ENCODE results near the gene GINS1.

GINS1 gene

DNA sequence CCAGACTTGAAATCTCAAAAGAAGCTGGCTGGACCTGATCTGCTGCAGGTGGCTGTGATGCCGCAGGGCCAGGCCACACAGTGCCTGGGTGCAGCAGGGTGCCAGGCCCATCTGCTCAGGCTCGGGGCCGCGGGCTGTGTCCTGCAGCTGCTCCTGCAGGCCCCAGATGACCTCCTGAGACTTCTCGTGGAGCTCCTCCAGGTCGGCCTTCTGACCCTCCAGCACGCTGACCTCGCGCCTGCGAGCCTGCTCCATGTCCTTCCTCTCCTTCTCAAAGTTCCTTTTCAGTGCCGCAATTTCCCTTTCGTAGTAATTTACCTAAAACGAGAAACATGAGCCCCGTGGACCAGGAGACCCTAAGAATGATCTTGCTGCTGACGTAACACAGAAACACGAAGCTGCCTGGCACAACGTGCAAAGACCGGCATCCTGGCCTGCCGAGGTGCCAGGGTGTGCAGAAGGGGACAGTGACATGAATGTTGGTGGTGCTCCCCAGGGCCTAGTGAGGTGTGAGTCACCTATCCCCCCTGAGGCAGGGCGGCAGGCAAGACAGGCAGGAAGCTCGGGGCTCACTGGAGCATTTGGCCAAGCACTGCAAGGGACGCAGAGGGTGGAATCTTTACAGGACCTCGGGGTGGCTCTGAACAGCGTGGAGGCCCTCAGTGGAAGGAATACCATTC, 71.6 kb downstream of the GINS1 start:
- no peak for FAIRE-seq

DNA sequence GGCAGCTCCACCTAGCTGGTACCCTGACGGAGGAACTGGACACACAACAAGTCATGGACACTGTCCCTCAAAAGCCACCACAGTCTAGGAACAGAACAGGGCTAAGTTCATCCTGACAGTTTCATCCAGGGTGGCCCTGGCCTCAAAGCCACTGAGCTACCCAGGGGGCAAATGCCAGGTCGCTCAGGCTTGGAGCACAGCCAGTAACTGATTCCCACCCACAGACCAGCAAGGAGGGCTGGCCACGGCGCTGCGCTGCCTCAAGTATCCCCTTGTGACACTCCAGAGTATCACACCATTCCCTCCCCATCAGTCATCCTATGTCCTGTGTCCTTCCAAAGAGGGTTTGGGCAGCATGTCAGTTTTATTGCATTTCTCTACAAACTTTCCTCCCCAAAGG, 72.2 kb downstream of the GINS1 start:
- FAIRE-seq, result no peak

DNA sequence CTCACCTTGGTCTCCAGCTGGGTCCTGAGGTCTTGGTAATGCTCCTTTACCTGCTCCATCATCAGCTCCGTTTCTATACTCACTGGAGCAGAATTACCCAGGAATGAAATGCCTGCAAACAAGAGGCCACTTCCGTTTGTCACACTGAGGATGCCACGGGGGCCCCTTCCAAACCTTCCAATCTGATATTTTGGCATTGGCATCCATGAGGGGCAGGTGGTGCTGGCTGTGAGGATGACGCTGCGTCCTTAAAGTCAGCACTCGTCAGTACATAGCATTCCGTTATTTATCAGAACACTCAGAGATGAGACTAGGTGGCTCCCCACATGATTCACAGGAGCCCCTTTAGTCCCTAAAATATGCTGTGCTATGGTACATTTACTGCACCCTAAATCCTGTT, 72.7 kb downstream of the GINS1 start:
- no peak for FAIRE-seq

DNA sequence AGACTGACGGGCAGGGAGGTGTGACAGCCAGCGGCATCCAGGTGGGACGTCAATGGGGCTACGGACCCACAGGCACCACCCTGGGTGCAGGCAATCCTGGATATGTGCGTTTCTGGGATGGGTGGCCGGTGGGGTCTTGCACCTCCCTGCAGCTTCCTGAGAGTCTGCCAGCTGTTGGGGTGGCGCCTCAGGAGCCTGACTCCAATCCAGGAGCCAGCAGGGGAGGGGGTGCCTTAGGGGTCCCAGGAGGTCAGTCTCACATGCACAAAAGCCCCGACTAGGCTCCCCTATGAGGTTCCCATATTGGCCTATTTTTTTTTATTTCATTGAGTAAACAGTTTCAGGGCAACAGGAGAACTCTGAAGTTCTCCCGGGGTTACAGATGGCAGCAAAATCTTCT, 73.3 kb downstream of the GINS1 start:
- no peak for FAIRE-seq

DNA sequence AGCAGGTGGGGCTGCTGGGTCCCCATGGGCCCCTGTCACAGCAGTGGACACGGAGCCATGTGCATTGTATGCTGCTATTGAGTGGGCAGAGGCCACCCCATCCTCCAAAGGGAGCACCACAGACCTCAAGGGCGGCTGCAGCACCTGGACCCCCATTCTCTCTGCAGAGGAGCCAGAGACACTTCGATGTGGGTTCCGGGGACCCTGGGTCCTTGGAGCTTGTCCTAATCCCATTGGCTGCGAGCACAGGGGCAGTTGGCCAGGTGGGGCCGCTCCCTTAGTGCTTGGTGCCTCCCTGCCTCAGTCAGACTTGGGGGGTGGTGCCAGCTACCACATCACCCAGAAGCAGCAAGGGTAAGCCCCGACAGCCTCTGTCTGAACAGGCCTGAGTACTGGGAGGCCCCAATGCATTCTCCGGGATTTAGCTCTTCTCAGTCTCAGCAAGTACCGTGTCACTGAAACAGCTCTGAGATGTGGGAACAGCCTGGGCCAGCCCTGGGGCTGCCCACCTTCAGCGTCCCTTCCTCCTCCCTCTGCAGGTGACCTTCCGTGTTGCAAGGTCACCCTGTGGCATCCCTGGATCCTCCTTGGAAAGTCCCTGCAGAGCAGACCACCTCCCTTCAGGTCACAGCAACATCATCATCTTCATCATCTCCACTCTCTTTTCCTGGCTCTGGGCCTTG, 73.9 kb downstream of the GINS1 start:
- FAIRE-seq, result no peak

DNA sequence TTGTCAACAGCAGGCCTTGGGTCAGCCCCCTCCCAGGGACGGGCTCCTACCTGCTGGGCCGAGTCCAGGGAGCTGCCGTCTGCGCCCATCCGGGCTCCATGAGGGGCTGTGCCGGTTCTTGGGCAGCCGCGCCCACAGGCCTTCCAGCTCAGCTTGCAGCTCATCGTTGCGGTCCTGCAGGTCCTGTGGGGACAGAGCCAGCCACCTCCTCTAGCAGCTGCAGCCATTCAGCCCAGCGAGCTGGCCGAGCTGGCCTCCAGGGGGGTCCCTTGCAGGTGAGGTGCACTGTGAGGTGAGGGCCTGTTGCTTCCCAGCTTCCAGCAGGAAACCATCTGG, 74.4 kb downstream of the GINS1 start:
- no peak for FAIRE-seq

DNA sequence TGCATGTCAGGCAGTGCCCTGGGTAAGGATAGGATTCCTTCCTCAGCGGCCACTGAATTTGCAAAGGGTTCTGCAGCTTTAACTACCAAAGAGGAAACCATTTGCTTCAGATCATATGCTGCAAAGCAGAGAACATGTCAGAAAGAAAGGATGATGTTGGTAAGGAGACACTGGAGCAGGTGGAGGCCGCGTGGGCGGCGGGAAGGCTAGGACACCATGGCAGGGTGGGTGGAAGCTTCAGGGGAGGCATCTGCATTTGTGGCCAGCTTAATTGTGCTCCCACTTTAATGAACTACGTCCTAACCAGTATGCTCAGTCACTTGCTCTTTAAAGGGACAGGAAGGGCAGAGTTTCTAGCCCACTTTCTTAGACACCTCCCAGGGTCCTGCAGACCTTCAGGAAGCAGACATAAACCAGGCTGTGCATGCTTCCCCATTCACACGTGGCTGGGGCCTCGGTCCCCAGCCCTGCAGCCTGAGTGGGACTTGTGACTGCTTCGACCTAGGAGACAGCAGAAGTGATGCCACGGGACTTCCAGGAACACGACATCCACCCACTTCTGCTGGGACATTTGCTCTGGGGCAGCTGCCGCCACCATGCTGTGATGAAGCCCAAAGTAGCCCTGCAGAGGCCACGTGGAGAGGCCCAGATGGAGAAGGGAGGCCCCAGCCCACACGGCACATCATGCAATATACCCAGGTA, 76.1 kb downstream of the GINS1 start:
- FAIRE-seq, result no peak

DNA sequence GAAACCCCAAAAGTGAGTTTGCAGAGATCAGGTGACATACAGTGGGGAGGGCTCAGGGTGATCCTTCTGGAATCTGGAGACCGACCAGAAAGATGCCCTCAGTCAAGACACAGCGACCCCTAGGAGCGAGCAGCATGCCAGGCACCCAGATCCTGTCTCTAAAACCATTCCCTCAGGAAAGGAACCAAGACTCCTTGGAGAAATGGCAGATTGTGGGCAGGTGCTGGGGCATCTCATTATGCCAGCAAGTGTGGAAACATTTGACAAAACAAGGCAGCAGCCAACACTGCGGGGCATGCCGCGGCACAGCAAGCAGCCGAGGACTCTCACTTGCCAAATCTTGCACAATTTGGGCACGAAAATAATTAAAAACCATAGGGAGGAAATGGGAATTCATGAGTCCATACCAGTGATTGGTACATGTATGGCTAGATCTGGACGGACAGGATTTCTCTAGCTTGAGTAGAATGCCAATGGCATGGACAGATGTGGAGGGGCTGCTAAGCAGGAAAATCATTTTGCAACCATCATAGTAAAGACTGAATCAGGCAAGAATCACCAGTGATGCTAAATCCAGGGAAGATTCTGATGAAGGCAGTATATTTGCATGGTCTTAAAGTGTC, 76.9 kb downstream of the GINS1 start:
- FAIRE-seq, result no peak

DNA sequence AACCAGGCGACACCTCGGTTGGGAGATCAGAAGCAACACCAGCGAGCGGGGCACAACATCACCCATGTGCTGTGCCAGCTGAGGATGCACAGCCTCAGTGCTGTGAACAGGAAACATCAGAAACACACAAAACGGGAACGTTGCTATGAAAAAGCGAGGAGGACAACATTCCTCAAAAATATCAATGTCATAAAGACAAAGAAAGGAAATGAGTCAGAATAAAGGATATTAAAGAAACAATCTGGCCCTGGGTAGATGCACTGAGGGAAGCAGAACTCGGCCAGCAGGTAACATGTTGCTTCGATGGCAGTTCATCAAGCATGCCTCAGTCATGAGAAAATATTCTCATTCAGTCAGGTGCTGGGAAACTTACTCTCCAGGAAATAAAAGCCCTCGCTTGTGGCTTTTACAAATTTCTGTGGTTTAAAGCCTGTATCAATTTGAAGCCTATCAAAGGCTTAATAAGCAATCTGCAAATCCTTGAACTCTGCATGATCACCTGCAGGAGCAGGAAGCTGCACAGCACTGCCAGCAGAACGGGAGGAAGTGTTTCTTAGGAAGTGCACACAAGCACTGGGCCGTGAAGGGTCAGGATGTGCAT, 77.5 kb downstream of the GINS1 start:
- no peak for FAIRE-seq

DNA sequence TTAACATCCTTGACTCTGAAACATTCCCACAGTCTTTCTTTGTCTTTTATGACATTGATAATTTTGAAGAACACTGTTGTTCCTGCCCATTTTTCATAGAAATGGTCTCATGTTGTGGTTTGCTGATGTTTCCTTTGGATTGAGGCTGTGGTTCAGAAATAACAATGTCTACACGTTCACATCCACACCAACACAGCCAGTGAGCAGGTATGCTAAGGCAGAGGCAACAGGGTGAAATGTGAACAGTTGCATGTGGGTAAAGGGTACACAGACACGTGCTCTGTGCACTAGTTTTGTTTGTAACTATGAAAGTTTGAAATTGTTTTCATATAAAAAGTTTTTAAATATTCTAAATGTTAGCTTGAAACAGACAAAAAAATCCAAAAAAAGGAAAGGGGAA, 78.4 kb downstream of the GINS1 start:
- FAIRE-seq, result no peak

DNA sequence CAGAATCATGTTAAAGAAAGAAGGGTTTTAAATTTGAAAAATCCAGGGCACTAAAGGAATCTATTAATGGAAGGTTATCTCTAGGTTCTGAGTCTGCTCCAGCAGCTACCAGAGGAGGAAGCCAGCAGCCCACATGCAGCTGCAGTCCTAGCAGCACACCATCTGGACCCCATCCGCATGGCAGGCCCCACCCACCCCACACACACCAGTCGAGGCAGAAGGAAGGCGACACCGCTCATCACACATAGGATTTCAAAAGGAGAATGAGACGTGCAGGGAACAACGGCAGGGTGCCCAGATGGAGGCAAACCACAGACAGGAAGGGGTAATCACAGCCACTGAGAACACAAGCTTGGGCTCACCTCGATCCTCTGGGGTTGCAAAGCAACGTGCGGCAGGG, 78.9 kb downstream of the GINS1 start:
- FAIRE-seq, result no peak

DNA sequence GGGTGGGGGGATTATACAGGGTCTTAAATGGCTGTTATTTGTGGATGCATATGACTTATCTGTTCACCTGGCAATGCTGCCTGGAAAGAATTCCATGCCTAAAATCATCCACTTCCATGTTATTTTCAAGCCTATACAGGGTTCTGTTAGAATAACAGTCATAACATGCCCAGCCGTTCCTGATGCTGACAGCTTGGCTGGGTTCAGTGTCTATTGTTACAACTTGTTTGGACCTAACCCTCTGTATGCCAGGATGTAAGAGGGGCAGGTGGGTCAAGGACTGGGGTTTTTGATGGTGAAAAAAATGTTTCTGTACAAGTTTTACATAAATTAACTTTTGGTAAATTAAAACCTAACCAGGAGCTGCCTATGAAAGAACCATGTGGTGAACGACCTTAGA, 79.8 kb downstream of the GINS1 start:
- FAIRE-seq, result no peak

DNA sequence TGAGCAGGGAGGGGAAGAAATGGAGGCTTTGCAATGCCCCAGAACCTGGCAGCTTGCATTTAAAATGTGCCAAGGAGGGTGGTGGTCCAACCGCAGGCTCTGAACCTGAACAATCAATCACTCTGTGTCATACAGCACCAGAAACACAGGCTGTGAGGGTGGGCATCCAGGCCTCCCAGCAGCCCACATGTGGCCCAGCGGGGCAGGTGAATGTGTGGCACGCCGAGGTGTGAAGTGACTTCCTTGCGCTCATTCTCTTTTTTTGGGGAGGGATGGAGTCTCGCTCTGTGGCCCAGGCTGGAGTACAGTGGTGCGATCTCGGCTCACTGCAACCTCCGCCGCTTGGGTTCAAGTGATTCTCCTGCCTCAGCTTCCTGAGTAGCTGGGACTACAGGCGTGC, 80.5 kb downstream of the GINS1 start:
- no peak for FAIRE-seq

DNA sequence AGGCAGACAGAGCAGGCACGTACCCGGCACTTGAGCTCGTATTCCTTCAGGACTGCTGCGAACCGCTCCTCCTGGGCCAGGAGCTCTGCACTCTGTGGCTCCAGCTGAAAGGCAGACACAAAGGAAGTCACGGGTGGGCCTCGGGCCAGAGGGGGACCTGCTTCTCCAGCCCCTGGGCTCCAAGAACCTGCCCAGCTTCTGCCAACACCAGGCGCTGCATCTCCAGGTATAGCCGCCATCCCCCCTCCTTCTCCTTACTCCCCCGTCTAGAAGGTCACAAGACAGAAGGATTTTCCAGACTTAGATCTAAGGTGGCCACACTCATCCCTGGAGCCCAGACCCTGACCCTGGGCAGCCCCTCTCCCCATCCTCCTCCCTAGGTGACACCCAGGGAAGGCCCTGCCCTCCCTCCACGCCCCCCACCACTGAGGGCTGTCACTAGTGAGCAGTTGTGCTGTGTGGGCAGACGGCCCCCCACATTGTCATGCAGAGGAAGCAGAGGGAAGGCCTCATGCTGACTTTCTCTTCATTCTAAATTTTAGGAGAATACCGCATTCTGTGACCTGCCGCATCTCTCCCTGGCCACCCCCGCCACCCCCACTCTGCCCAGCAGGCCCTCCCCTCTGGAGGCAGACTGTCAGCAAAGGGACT, 81.9 kb downstream of the GINS1 start:
- FAIRE-seq, result no peak

DNA sequence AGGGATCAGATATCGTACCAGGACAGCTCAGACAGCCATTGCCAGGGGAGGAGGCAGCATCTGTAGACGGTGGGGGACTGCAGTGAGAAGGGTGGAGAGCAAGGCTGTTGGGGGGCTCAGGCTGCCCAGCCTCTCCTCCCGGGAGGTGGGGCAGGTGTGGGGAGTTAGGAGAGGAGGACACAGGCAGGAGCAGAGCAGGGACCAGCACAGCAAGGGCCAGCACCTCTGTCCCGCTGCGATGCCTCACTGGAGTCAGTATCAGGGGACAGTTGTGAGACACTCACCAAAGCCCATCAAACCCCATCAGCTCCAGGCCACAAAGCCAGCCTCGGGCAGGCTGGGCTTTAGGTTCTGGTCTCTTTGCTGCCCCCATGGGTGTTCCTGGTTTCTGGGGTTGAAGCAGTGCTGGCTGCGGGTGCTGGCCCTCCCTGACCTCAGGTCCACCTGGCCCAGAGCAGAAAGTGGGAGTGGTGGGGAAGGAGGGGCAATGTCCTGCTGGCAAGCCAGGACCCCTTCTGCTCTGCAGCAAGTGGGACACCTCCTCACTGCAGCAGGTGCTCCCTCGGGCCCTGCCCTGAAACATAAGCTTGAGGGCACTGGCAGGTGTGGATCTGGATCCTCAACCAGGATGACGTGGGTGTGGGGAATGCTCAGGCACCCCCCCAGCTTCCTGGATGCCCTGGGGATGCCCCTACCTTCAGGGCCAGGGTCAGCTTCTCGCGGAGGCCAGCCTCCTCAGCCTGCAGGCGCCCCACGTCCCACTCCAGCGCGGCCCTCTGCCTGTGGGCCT, 83.4 kb downstream of the GINS1 start:
- no peak for FAIRE-seq

DNA sequence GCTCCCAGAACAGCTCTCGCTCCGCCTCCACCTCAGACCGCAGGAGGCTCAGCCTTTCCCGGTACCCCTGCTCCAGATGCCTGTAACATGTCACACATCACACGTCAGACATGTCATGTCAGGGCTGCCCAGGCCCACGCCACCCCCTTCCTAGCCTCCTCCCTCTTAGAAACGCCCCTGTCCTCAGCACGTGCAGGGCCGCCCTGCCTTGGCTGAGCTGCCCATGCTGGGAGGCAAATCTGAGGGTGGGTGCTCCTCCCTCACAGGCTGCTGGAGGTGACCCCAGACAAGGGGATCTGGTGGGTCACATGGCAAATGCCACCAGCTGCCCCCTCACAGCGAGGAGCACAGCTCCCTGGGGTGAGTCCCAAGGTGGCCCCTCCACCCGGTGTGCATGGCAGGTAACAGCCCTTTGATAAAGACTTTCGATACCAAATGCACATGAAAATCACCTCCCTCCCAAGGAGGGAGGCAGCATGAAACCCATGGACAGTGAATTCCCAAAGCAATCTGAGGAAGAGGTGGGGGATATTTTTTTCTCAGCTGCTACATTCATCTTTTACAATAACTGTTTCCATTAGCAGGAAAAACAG, 84.1 kb downstream of the GINS1 start:
- no peak for FAIRE-seq

DNA sequence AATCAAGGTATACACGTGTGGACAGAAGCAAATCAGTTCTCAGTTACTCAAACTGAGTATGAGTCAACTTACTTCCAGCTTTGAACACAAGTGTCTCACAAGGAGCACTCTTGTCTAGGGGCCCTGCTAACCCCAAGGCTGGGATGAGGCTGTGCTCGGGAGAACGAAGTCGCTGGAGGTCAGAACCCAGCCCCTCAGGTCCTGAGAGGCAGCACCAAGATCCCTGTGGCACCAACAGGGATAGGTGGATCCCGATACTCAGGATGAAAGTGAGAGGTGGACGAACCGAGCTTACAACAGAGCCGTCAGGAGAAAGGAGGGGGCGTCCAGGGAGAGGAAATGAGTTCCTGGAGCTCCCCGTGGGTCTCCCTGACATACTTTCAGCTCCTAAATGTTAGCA, 85.7 kb downstream of the GINS1 start:
- FAIRE-seq, result no peak

DNA sequence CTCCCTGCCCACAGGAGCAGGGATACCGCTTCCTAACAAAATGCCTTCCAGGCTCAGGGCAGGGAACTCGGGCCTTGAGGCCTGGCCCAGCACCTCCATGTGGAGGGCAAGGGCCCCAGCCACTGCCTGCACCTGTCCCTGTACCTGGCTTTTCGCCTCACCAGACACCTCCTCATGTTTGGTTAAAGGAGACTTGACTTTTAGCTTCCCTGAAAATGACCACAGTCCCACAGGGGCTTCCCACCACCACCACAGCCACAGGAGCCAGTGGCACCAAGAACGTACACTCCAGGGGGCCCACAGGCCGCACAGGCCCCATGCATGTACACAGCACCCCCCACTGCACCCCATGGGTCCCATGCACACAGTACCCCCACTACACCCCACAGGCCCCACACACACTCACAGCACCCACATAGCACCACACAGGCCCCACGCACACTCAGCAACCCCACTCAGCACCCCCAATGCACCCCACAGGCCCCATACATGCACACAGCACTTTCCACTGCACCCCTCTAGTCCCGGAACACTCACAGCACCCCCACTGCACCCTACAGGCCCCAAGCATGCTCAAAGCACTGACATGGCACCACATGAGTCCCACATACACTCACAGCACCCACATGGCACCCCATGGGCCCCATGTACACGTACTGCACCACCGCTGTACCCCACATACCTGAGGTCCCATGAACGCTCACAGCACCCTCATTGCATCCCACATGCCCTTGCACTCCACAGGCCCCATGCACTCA, 86.5 kb downstream of the GINS1 start:
- FAIRE-seq, result no peak

DNA sequence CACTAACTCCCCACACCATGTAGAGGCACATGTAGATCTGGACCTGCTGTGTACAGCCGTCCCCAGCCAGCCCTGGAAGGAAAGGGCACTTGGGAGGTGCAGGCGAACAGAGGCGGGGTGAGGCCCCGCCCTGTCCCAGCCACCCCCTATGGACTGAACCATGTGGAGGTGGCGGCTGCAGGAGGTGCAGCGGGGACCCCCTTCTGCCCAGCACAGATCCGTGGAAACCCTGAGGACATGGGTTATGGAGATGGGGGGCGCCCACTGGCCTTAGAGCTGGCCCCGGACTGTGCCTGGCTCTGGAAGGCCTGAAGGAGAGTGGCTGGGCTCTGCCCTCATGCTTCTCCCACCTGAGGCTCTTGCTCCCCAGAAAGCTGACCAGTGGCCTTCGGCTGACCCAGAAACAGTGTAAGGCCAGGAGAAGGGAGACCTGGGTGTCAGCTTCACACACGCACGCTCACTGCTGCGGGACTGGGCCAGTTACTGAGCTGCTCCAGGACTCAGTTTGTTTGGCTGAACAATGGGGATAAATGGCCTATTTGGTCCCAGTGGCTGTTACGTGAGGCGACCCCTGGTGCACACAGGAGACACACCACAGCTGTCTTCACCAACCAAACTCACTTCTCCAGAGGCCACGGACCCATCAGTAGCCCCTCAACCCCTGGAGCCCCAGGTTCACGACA, 87.2 kb downstream of the GINS1 start:
- FAIRE-seq, result no peak

DNA sequence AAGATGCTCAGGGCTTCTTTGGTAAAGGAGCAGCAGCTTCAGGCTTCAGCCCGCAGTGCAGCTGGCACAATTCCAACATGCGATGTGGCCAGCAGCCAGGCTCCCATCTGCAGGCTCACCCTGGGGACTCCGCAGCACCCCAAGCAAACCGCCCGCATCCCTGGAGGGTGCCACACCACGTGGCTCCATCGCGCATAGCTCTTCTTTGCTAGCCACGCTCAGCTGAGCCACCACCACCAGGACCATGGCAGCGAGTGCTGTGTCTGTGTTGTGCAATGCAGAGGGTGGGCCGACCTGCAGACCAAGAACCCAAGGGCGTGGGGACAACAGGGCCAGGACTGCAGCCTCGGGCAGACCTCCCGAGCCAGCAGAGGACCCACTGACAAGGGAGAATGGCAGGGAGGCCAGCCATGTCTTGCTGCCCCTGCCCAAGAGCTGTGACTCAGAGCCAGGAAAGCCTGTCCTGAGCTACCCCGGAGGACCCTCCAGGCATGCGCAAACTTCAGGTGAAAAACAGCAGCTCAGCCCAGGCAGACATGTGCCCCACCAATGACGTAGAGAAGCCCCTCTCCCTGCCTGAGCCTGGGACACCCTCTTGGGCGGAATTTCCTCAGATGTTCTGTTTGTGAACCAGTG, 87.8 kb downstream of the GINS1 start:
- no peak for FAIRE-seq

All from G401.6 (cell line).